ENCODE data around the gene PIMREG.
"Not testable (repeated sequence)": the region's sequence is repeated elsewhere in the genome, so short reads cannot be mapped to it uniquely, and the experiment has no call there.

PIMREG gene

GRCh38 chr17:6473128-6473767 lies 29.0 kb downstream of the PIMREG start:
- H3K36me3 ChIP-seq (ENCODE audit: insufficient read depth, low read length) = no peaks in the 10 kb centered on the region
- H3K9ac ChIP-seq (ENCODE audit: low read depth, low read length) = no peak overlapping the region
- H3K9me3 ChIP-seq (ENCODE audit: control insufficient read depth, insufficient read depth, low read length) = no peaks in the 10 kb centered on the region
- H3K4me1 ChIP-seq (ENCODE audit: insufficient read depth, low read length) = peaks cover 17% of the 10 kb centered on the region

GRCh38 chr17:6474376-6474775 lies 30.1 kb downstream of the PIMREG start:
- Histone ChIP-seq H3K9ac (ENCODE audit: low read depth, low read length) (no peak overlapping the region), H3K36me3 (ENCODE audit: insufficient read depth, low read length) (no peaks in the 10 kb centered on the region), H3K9me3 (ENCODE audit: control insufficient read depth, insufficient read depth, low read length) (no peaks in the 10 kb centered on the region), H3K4me1 (ENCODE audit: insufficient read depth, low read length) (peaks cover 17% of the 10 kb centered on the region)

GRCh38 chr17:6474906-6475305 lies 30.7 kb downstream of the PIMREG start:
- Histone ChIP-seq H3K36me3 (ENCODE audit: insufficient read depth, low read length) (no peaks in the 10 kb centered on the region), H3K4me1 (ENCODE audit: insufficient read depth, low read length) (peaks cover 19% of the 10 kb centered on the region), H3K9me3 (ENCODE audit: control insufficient read depth, insufficient read depth, low read length) (no peaks in the 10 kb centered on the region), H3K9ac (ENCODE audit: low read depth, low read length) (no peak overlapping the region)

- no peaks in the 10 kb centered on the region for H3K9me3 ChIP-seq (ENCODE audit: control insufficient read depth, insufficient read depth, low read length)
- H3K9ac ChIP-seq (ENCODE audit: low read depth, low read length) = no peak overlapping the region
- H3K4me1 ChIP-seq (ENCODE audit: insufficient read depth, low read length) = peaks cover 24% of the 10 kb centered on the region
- no peaks in the 10 kb centered on the region for H3K36me3 ChIP-seq (ENCODE audit: insufficient read depth, low read length)
Observed at GRCh38 chr17:6475411-6475810, 31.2 kb downstream of the PIMREG start.

- H3K9ac ChIP-seq (ENCODE audit: low read depth, low read length) = no peak overlapping the region
- peaks cover 23% of the 10 kb centered on the region for H3K4me1 ChIP-seq (ENCODE audit: insufficient read depth, low read length)
- no peaks in the 10 kb centered on the region for H3K36me3 ChIP-seq (ENCODE audit: insufficient read depth, low read length)
- H3K9me3 ChIP-seq (ENCODE audit: control insufficient read depth, insufficient read depth, low read length) = no peaks in the 10 kb centered on the region
Observed at GRCh38 chr17:6476076-6476809, 32.0 kb downstream of the PIMREG start.

GRCh38 chr17:6476810-6477179 lies 32.5 kb downstream of the PIMREG start:
- H3K9ac ChIP-seq (ENCODE audit: low read depth, low read length) = no peak overlapping the region
- peaks cover 19% of the 10 kb centered on the region for H3K4me1 ChIP-seq (ENCODE audit: insufficient read depth, low read length)
- no peaks in the 10 kb centered on the region for H3K9me3 ChIP-seq (ENCODE audit: control insufficient read depth, insufficient read depth, low read length)

GRCh38 chr17:6477831-6478383 lies 33.7 kb downstream of the PIMREG start:
- Histone ChIP-seq H3K9me3 (ENCODE audit: control insufficient read depth, insufficient read depth, low read length) (no peaks in the 10 kb centered on the region), H3K9ac (ENCODE audit: low read depth, low read length) (no peak overlapping the region), H3K36me3 (ENCODE audit: insufficient read depth, low read length) (no peaks in the 10 kb centered on the region), H3K4me1 (ENCODE audit: insufficient read depth, low read length) (peaks cover 9% of the 10 kb centered on the region; the same call in 1 of the 2 replicates)

More at GRCh38 chr17:6476810-6477179, 32.5 kb downstream of the PIMREG start:
- no peaks in the 10 kb centered on the region for H3K36me3 ChIP-seq (ENCODE audit: insufficient read depth, low read length)

- Histone ChIP-seq H3K9ac (ENCODE audit: low read depth, low read length) (no peak overlapping the region), H3K9me3 (ENCODE audit: control insufficient read depth, insufficient read depth, low read length) (no peaks in the 10 kb centered on the region), H3K36me3 (ENCODE audit: insufficient read depth, low read length) (no peaks in the 10 kb centered on the region), H3K4me1 (ENCODE audit: insufficient read depth, low read length) (peaks cover 7% of the 10 kb centered on the region; the same call in 1 of the 2 replicates)
Observed at GRCh38 chr17:6478486-6478885, 34.2 kb downstream of the PIMREG start.

- no peaks in the 10 kb centered on the region for H3K36me3 ChIP-seq (ENCODE audit: insufficient read depth, low read length)
- H3K9me3 ChIP-seq (ENCODE audit: control insufficient read depth, insufficient read depth, low read length) = no peaks in the 10 kb centered on the region
- H3K9ac ChIP-seq (ENCODE audit: low read depth, low read length) = no peak overlapping the region
- H3K4me1 ChIP-seq (ENCODE audit: insufficient read depth, low read length) = peaks cover 7% of the 10 kb centered on the region; the same call in 1 of the 2 replicates
Observed at GRCh38 chr17:6479622-6480302, 35.5 kb downstream of the PIMREG start.

- Histone ChIP-seq H3K36me3 (ENCODE audit: insufficient read depth, low read length) (no peaks in the 10 kb centered on the region), H3K9me3 (ENCODE audit: control insufficient read depth, insufficient read depth, low read length) (no peaks in the 10 kb centered on the region), H3K4me1 (ENCODE audit: insufficient read depth, low read length) (peaks cover 7% of the 10 kb centered on the region; the same call in 1 of the 2 replicates), H3K9ac (ENCODE audit: low read depth, low read length) (no peak overlapping the region)
Observed at GRCh38 chr17:6480303-6480675, 36.0 kb downstream of the PIMREG start.

GRCh38 chr17:6482105-6482455 lies 37.8 kb downstream of the PIMREG start:
- H3K9ac ChIP-seq (ENCODE audit: low read depth, low read length) = no peak overlapping the region
- peaks cover 15% of the 10 kb centered on the region; the same call in 1 of the 2 replicates for H3K4me1 ChIP-seq (ENCODE audit: insufficient read depth, low read length)
- no peaks in the 10 kb centered on the region for H3K9me3 ChIP-seq (ENCODE audit: control insufficient read depth, insufficient read depth, low read length)
- no peaks in the 10 kb centered on the region for H3K36me3 ChIP-seq (ENCODE audit: insufficient read depth, low read length)

- not testable (repeated sequence) for H3K36me3 ChIP-seq (ENCODE audit: insufficient read depth, low read length); H3K9ac ChIP-seq (ENCODE audit: low read depth, low read length); H3K9me3 ChIP-seq (ENCODE audit: control insufficient read depth, insufficient read depth, low read length)
- peaks cover 22% of the 10 kb centered on the region; the same call in 1 of the 2 replicates for H3K4me1 ChIP-seq (ENCODE audit: insufficient read depth, low read length)
Observed at GRCh38 chr17:6482796-6483195, 38.5 kb downstream of the PIMREG start.

GRCh38 chr17:6483507-6483906 lies 39.3 kb downstream of the PIMREG start:
- no peaks in the 10 kb centered on the region for H3K36me3 ChIP-seq (ENCODE audit: insufficient read depth, low read length)

GRCh38 chr17:6485646-6486412 lies 41.6 kb downstream of the PIMREG start:
- peaks cover 22% of the 10 kb centered on the region; the same call in 1 of the 2 replicates for H3K4me1 ChIP-seq (ENCODE audit: insufficient read depth, low read length)
- no peaks in the 10 kb centered on the region for H3K36me3 ChIP-seq (ENCODE audit: insufficient read depth, low read length)
- no peaks in the 10 kb centered on the region for H3K9me3 ChIP-seq (ENCODE audit: control insufficient read depth, insufficient read depth, low read length)
- no peak overlapping the region for H3K9ac ChIP-seq (ENCODE audit: low read depth, low read length)

More at GRCh38 chr17:6483507-6483906, 39.3 kb downstream of the PIMREG start:
- H3K4me1 ChIP-seq (ENCODE audit: insufficient read depth, low read length) = peaks cover 29% of the 10 kb centered on the region; the same call in 1 of the 2 replicates
- H3K9ac ChIP-seq (ENCODE audit: low read depth, low read length) = no peak overlapping the region
- no peaks in the 10 kb centered on the region for H3K9me3 ChIP-seq (ENCODE audit: control insufficient read depth, insufficient read depth, low read length)
